Adrenal gland (tissue), 12 donors: ENCODE measurements around the gene BARD1. TPM values are rescaled to one million over a fixed set of nuclear protein-coding genes. Genes with fewer than 3 reads are reported as not detected.

ENCODE experiments used
- DNase-seq, 7 donors: peaks; one replicate each; pipeline ENCODE4 v3.0.0-alpha.2; 2019 to 2020
- H3K27ac ChIP-seq, 5 donors: fragments of 200-600 bp; sonication (generic) in 4 of 5; 1 replicate in 3 of 5; 2 replicates in 2 of 5; pipeline versions ENCODE4 v1.5.1 to v1.8.0; 2016 to 2020; ENCODE audit warnings: mild to moderate bottlenecking in 1 of 5
- H3K27me3 ChIP-seq: fragments of 200-600 bp; 2 replicates; pipeline ENCODE4 v1.8.0; 2021
- H3K36me3 ChIP-seq, 2 donors: fragments of 200-600 bp; replicated peaks in 1 of 2; 1 replicate in 1 of 2; 2 replicates in 1 of 2; pipeline versions ENCODE4 v1.5.1 to v1.8.0; 2018 to 2022
- H3K4me1 ChIP-seq, 2 donors: fragments of 200-600 bp; replicated peaks in 1 of 2; 1 replicate in 1 of 2; 2 replicates in 1 of 2; pipeline versions ENCODE4 v1.5.1 to v1.8.0; 2018 to 2021
- H3K4me3 ChIP-seq, 4 donors: fragments of 200-600 bp; sonication (generic) in 3 of 4; one replicate each; pipeline ENCODE4 v1.5.1; 2016 to 2018
- H3K9me3 ChIP-seq, 3 donors: fragments of 200-600 bp; sonication (generic) in 1 of 3; replicated peaks in 1 of 3; 1 replicate in 2 of 3; 2 replicates in 1 of 3; pipeline versions ENCODE4 v1.5.1 to v1.8.0; 2016 to 2021
- POLR2A ChIP-seq, 2 donors: fragments of 450-650 bp; IDR thresholded peaks; one replicate each; pipeline ENCODE4 v1.6.1; 2017; ENCODE audit warnings: antibody characterized with exemption in 2 of 2, mild to moderate bottlenecking in 2 of 2, moderate library complexity in 1 of 2
- WGBS, 4 donors: extraction: QIAGEN DNeasy Blood & Tissue Kit in 2 of 4; methylation state at CpG; one replicate each; pipeline versions ENCODE4 v1.1.5 to v1.1.7; 2013 to 2017; 5-methylcytosine and 5-hydroxymethylcytosine counted together
- intact Hi-C, 2 donors: fragments of 100-400 bp; cut with DNase I; formaldehyde crosslinking; loops; one replicate each; pipeline versions ENCODE4 v1.14.1 to v1.15.0; 2022 to 2023
- polyA plus RNA-seq, 3 donors: library from polyadenylated mRNA; stranded (reverse); fragments of 200-250 nt in 2 of 3; fragments of 350-450 nt in 1 of 3; fragmentation: Illumina TruSeq in 1 of 3; extraction: RNeasy Lipid Tissue Mini Kit (QIAGEN cat#74804) in 1 of 3; gene quantifications; one replicate each; pipeline ENCODE4 v1.2.3, GENCODE V29; 2013 to 2014
- total RNA-seq, 9 donors: library from RNA; depleted of rRNA in 4 of 9; stranded (reverse); fragments of >200 nt in 4 of 9; fragments of 120-200 nt in 1 of 9; fragmentation: NEBNext Ultra II Directional in 1 of 9; extraction: Animal tissue kit (Norgen Biotek cat#: 25700) in 1 of 9; gene quantifications; one replicate each; pipeline versions ENCODE4 v1.1.0 to v1.2.4, GENCODE V29; 2013 to 2023
- TF ChIP-seq, protein P1 (sequence below), 6 experiments: fragments of 450-650 bp in 4 of 6; fragments of 200-600 bp in 2 of 6; sonication (generic) in 1 of 6; IDR thresholded peaks; 1 replicate in 5 of 6; 2 replicates in 1 of 6; pipeline versions ENCODE4 v1.5.1 to v1.8.0; 2016 to 2021; ENCODE audit warnings: antibody characterized with exemption in 6 of 6, mild to moderate bottlenecking in 2 of 6, moderate library complexity in 1 of 6
- donor health status: healthy with polysubstance abuse.
- donor health status: Bipolar disorder and iron deficiency.
- donor health status: DM: yes; HTN: yes; CAD: no.
- donor health status: DM: no; HTN: no; CAD: no.
- donor health status: DM: no; HTN: no; CAD: no.
- donor health status: DM: yes; HTN: yes; CAD: no.

The BARD1 gene
- total and polyA plus RNA-seq, 12 donors, result 0.71 to 12.7 (median 3.9) TPM

DNA sequence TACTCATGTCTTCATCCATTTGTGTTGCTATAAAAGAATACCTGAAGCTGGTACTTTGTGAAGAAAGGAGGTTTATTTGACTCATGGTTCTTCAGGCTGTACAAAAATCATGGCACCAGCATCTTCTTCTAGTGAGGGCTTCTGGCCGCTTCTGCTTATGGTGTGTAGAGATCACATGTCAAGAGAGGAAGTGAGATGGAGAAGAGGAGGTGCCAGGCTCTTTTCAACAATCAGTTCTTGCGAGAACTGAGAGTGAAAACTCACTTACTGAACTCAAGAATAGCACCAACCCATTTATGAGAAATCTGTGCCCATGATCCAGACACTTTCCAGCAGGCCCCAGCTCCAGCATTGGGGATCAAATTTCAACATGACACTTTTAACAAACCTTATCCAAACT lies 30.0 kb upstream of the BARD1 start:
- Histone ChIP-seq H3K9me3 (no peaks in the 10 kb centered on the region), H3K27ac (no peak overlapping the region), H3K36me3 (no peaks in the 10 kb centered on the region), H3K4me1 (no peaks in the 10 kb centered on the region), H3K4me3 (no peak overlapping the region), H3K27me3 (no peaks in the 10 kb centered on the region)
- DNase-seq, result no peak
- WGBS, 4 donors, result 84 to 89% (median 86%) methylated on average over 2 of the region's 2 CpGs
- intact Hi-C loops, result no loop called here
- TF ChIP-seq POLR2A (IDR thresholded peaks at IDR 0.05), result no peak
- TF ChIP-seq, protein P1, sequence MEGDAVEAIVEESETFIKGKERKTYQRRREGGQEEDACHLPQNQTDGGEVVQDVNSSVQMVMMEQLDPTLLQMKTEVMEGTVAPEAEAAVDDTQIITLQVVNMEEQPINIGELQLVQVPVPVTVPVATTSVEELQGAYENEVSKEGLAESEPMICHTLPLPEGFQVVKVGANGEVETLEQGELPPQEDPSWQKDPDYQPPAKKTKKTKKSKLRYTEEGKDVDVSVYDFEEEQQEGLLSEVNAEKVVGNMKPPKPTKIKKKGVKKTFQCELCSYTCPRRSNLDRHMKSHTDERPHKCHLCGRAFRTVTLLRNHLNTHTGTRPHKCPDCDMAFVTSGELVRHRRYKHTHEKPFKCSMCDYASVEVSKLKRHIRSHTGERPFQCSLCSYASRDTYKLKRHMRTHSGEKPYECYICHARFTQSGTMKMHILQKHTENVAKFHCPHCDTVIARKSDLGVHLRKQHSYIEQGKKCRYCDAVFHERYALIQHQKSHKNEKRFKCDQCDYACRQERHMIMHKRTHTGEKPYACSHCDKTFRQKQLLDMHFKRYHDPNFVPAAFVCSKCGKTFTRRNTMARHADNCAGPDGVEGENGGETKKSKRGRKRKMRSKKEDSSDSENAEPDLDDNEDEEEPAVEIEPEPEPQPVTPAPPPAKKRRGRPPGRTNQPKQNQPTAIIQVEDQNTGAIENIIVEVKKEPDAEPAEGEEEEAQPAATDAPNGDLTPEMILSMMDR (IDR thresholded peaks at IDR 0.05), result no peak

DNA sequence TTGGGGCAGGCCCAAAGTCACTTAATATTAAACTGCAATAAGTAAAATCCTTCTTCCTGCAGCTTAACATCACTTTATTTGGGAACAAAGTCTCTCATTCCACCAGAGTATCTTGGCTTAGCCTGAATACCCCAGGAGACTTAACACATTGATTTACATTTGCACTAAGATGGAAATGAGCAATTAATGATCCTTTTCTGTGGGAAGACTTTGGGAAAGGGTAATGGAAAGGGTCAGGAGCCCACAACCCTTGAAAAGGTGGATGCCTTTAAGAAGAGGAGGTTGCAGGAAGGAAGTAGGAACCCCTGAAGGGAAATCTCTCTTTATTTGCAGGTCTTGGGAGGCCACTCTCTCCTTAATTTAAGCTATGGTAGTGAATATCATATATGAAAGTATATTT lies 28.0 kb upstream of the BARD1 start:
- H3K4me3 ChIP-seq, result no peak overlapping the region
- no peaks in the 10 kb centered on the region for H3K4me1 ChIP-seq
- H3K36me3 ChIP-seq, result no peaks in the 10 kb centered on the region
- TF ChIP-seq, protein P1 (IDR thresholded peaks at IDR 0.05), result no peak
- no peak for TF ChIP-seq POLR2A (IDR thresholded peaks at IDR 0.05)
- H3K27me3 ChIP-seq, result no peaks in the 10 kb centered on the region
- intact Hi-C loops, result no loop called here
- H3K9me3 ChIP-seq, result no peaks in the 10 kb centered on the region
- no peak for DNase-seq
- no peak overlapping the region for H3K27ac ChIP-seq

DNA sequence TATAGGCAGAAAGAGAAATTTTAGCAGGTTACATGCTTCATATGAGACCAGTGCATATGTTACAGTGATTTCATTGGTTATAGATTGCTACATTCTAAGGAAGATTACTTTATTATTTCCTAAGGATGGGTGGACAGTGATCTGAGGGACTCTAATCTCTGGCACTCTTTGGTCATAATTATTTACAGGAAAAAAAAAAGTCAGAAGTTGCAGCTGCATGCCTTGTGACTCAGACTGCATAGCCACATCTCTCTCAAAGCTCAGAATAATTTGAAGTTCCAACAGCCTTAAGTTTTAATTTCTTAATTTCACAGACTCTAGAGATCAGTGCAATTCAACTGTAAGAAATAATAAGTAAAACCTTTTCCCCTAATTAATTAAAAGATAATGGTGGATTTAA lies 27.1 kb upstream of the BARD1 start:
- Histone ChIP-seq H3K4me3 (no peak overlapping the region), H3K27ac (no peak overlapping the region), H3K9me3 (no peaks in the 10 kb centered on the region), H3K4me1 (no peaks in the 10 kb centered on the region), H3K27me3 (no peaks in the 10 kb centered on the region), H3K36me3 (no peaks in the 10 kb centered on the region)
- intact Hi-C loops, result no loop called here
- TF ChIP-seq, protein P1 (IDR thresholded peaks at IDR 0.05), result no peak
- no peak for TF ChIP-seq POLR2A (IDR thresholded peaks at IDR 0.05)
- DNase-seq, result no peak

DNA sequence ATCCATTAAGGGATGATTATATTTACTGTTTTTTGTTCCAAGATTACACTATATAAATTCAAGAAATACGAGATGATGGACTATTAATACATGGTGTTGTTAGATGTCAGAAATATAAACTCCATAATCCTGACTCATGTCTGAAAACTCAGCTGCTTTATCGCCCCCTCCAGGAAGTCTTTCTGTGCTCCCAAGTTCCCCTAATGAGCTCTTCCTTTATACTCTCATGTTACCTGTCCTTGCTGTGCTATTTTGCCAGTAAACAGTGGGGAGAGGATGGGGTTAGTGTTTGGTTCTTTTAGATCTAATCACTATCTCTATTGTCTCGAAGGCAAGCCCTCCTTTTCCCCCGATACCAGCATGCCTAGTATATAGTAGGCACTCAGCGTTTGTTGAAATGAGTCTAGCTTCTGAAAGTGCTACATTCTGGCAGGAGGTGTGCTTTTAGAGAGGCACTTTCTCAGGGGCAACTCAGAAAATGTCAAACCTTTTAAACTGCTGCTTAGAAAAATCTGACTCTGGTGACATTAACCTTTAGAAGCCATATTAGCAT lies 21.4 kb upstream of the BARD1 start:
- Histone ChIP-seq H3K27ac (no peak overlapping the region), H3K36me3 (no peaks in the 10 kb centered on the region), H3K4me1 (no peaks in the 10 kb centered on the region), H3K4me3 (no peak overlapping the region), H3K9me3 (no peaks in the 10 kb centered on the region), H3K27me3 (no peaks in the 10 kb centered on the region)
- 56 to 60% (median 57%) methylated on average over 5 of the region's 5 CpGs for WGBS, 4 donors
- intact Hi-C loops, result no loop called here
- DNase-seq, result peak in 1 of 7 donors; percentile 26
- TF ChIP-seq, protein P1 (IDR thresholded peaks at IDR 0.05), result peak in 5 of 6 experiments; percentile 22 to 42 (median 24)
- TF ChIP-seq POLR2A (IDR thresholded peaks at IDR 0.05), result no peak
